A673 (cell line): Measurements from ENCODE around the gene CCDC9B. TPM values are rescaled to one million over a fixed set of nuclear protein-coding genes. Genes with fewer than 3 reads are reported as not detected.
A peak's percentile ranks its signal among the peaks of the same experiment; 100 is the strongest.

Experiments used
- BruUV-seq: library from RNA; stranded (reverse); fragments of 400-500 nt; replicated peaks from 2 replicates; lab custom pipeline; 2021; lab: Mats Ljungman, UMichigan
- CTCF ChIA-PET: fragments of 300-600 bp; sonication (Branson Sonifier 250); formaldehyde crosslinking; loops from one replicate; lab custom pipeline; 2022; ENCODE audit warnings: antibody characterized with exemption; lab: Charles Lee
- POLR2A ChIA-PET: fragments of 300-600 bp; sonication (Branson Sonifier 250); formaldehyde crosslinking; loops from one replicate; lab custom pipeline; 2022; ENCODE audit warnings: antibody characterized with exemption; ENCODE audit not compliant: low non-redundant PET; lab: Charles Lee
- DNase-seq: peaks from one replicate; pipeline ENCODE4 v3.0.0-alpha.2; 2015; ENCODE audit warnings: low spot score
- H3K27ac ChIP-seq: fragments of 200-600 bp; sonication (generic); 2 replicates; pipeline ENCODE4 v1.5.1; 2016; ENCODE audit warnings: mixed run types, low read depth, mild to moderate bottlenecking, mixed read lengths, antibody characterized with exemption, low read length; ENCODE audit not compliant: poor library complexity, severe bottlenecking
- H3K27me3 ChIP-seq: fragments of 200-600 bp; sonication (generic); replicated peaks from 2 replicates; pipeline ENCODE4 v1.6.1; 2017; ENCODE audit warnings: mixed run types, low read depth, mild to moderate bottlenecking, mixed read lengths, antibody characterized with exemption, low read length; ENCODE audit not compliant: insufficient read depth, poor library complexity
- H3K36me3 ChIP-seq: fragments of 200-600 bp; sonication (generic); 2 replicates; pipeline ENCODE4 v1.6.1; 2016; ENCODE audit warnings: mixed run types, mild to moderate bottlenecking, mixed read lengths, antibody characterized with exemption, low read length; ENCODE audit not compliant: insufficient read depth, poor library complexity, severe bottlenecking
- H3K4me1 ChIP-seq: fragments of 200-600 bp; sonication (generic); 2 replicates; pipeline ENCODE4 v1.6.1; 2017; ENCODE audit warnings: mixed run types, mild to moderate bottlenecking, mixed read lengths, antibody characterized with exemption, low read length; ENCODE audit not compliant: insufficient read depth, poor library complexity, severe bottlenecking
- H3K4me3 ChIP-seq: fragments of 200-600 bp; sonication (generic); 2 replicates; pipeline ENCODE4 v1.5.1; 2016; ENCODE audit warnings: low read depth, mixed run types, mild to moderate bottlenecking, mixed read lengths, low read length; ENCODE audit not compliant: poor library complexity, severe bottlenecking
- H3K9me3 ChIP-seq: fragments of 200-600 bp; sonication (generic); 2 replicates; pipeline ENCODE4 v1.6.1; 2016; ENCODE audit warnings: mixed run types, low read depth, mild to moderate bottlenecking, mixed read lengths, antibody characterized with exemption, low read length; ENCODE audit not compliant: poor library complexity, severe bottlenecking
- EZH2 ChIP-seq: fragments of 200-600 bp; sonication (generic); IDR thresholded peaks from 2 replicates; pipeline ENCODE4 v1.6.1; 2017; ENCODE audit warnings: borderline replicate concordance, low read depth, mild to moderate bottlenecking, mixed read lengths, antibody characterized with exemption, low read length; ENCODE audit not compliant: poor library complexity, severe bottlenecking
- intact Hi-C: fragments of 100-400 bp; cut with micrococcal nuclease; formaldehyde crosslinking; loops from one replicate; pipeline ENCODE4 v1.10.0; 2022; ENCODE audit not compliant: unreplicated experiment
- total RNA-seq: library from RNA; stranded (reverse); gene quantifications from 2 replicates; pipeline ENCODE4 v1.2.3, GENCODE V29; 2021
- TF ChIP-seq, protein P1 (sequence below): fragments of 300-800, 200-600 bp; sonication (generic); conservative IDR thresholded peaks from 2 replicates; pipeline ENCODE4 v1.5.1; 2017; ENCODE audit warnings: low read depth, mild to moderate bottlenecking, antibody characterized with exemption, low read length, moderate library complexity, mixed read lengths

CCDC9B gene
- total RNA-seq, 1 experiment from 2014 or later = 8.6 TPM

GRCh38 chr15:40287505-40287904 is 53.2 kb downstream of the CCDC9B start:
- BruUV-seq = no TSS peak
- no peak for TF ChIP-seq EZH2
- TF ChIP-seq, protein P1, sequence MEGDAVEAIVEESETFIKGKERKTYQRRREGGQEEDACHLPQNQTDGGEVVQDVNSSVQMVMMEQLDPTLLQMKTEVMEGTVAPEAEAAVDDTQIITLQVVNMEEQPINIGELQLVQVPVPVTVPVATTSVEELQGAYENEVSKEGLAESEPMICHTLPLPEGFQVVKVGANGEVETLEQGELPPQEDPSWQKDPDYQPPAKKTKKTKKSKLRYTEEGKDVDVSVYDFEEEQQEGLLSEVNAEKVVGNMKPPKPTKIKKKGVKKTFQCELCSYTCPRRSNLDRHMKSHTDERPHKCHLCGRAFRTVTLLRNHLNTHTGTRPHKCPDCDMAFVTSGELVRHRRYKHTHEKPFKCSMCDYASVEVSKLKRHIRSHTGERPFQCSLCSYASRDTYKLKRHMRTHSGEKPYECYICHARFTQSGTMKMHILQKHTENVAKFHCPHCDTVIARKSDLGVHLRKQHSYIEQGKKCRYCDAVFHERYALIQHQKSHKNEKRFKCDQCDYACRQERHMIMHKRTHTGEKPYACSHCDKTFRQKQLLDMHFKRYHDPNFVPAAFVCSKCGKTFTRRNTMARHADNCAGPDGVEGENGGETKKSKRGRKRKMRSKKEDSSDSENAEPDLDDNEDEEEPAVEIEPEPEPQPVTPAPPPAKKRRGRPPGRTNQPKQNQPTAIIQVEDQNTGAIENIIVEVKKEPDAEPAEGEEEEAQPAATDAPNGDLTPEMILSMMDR = no peak
- no peak overlapping the region for H3K27ac ChIP-seq
- ChIA-PET POLR2A (no interaction called here), CTCF (no interaction called here)
- no peak for DNase-seq
- intact Hi-C loops = no loop called here
- no peak overlapping the region for H3K4me3 ChIP-seq
- no peaks in the 10 kb centered on the region for H3K9me3 ChIP-seq
- no peaks in the 10 kb centered on the region for H3K36me3 ChIP-seq
- H3K27me3 ChIP-seq = no peaks in the 10 kb centered on the region
- peaks cover 43% of the 10 kb centered on the region for H3K4me1 ChIP-seq

GRCh38 chr15:40286794-40287193 is 53.9 kb downstream of the CCDC9B start:
- Histone ChIP-seq H3K4me3 (no peak overlapping the region), H3K4me1 (peaks cover 43% of the 10 kb centered on the region), H3K27ac (no peak overlapping the region), H3K27me3 (no peaks in the 10 kb centered on the region), H3K36me3 (no peaks in the 10 kb centered on the region), H3K9me3 (no peaks in the 10 kb centered on the region)
- POLR2A ChIA-PET = no interaction called here
- BruUV-seq = no TSS peak
- no peak for DNase-seq
- CTCF ChIA-PET = no interaction called here
- TF ChIP-seq, protein P1 = no peak
- no peak for TF ChIP-seq EZH2
- intact Hi-C loops = no loop called here

DNA sequence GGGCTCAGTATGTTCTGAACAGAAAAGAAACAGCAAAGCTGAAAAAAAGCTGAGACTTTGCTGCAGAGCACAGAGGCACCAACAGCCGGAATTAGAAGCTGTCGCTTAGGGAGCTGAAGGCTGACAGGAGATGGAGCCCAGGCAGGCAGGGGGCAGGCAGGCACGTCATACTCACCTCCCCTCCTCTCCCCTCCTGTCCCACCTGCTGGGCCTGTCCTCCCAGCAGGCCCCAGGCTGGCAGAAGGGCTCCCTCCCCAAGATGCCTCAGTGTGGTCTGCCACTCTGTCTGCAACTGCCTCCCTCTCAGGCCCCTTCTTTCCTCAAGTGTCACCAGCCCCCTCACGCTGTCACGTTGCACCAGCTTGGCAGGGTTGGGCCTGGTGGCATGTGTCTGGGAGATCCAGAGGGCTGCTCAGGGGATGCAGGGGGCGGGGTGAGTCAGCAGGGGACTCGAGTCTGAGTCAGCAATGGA is 54.6 kb downstream of the CCDC9B start:
- BruUV-seq = no TSS peak
- POLR2A ChIA-PET = no interaction called here
- CTCF ChIA-PET = interaction anchor here (0.8 kb wide), 1 partner anchor 15 kb away, joined by 3 read pairs; no protein-coding TSS in a partner anchor
- Histone ChIP-seq H3K27me3 (no peaks in the 10 kb centered on the region), H3K36me3 (no peaks in the 10 kb centered on the region), H3K4me3 (no peak overlapping the region), H3K9me3 (no peaks in the 10 kb centered on the region), H3K27ac (peak overlapping the region; percentile 46), H3K4me1 (peaks cover 36% of the 10 kb centered on the region)
- TF ChIP-seq EZH2 = no peak
- TF ChIP-seq, protein P1 = no peak
- peak; percentile 35 for DNase-seq
- intact Hi-C loops = no loop called here
